Tibial artery (tissue), 4 donors: ENCODE measurements around the gene DNAJA3.

Experiments used
- DNase-seq, 2 donors: peaks; one replicate each; pipeline ENCODE4 v3.0.0-alpha.2; 2019
- H3K27ac ChIP-seq, 2 donors: fragments of 200-600 bp; sonication (generic) in 1 of 2; 1 replicate in 1 of 2; 2 replicates in 1 of 2; pipeline ENCODE4 v1.5.1; 2018 to 2019; ENCODE audit warnings: mild to moderate bottlenecking in 1 of 2
- H3K27me3 ChIP-seq, 2 donors: fragments of 200-600 bp; sonication (generic) in 1 of 2; one replicate each; pipeline versions ENCODE4 v1.5.1 to v1.6.0; 2016 to 2019
- H3K36me3 ChIP-seq, 3 donors: fragments of 200-600 bp; sonication (generic) in 2 of 3; one replicate each; pipeline ENCODE4 v1.5.1; 2016 to 2019; ENCODE audit warnings: mild to moderate bottlenecking in 2 of 3
- H3K4me1 ChIP-seq, 4 donors: fragments of 200-600 bp; sonication (generic) in 2 of 4; 1 replicate in 3 of 4; 2 replicates in 1 of 4; pipeline ENCODE4 v1.5.1; 2016 to 2019
- H3K4me3 ChIP-seq, 2 donors: fragments of 200-600 bp; sonication (generic) in 1 of 2; 1 replicate in 1 of 2; 2 replicates in 1 of 2; pipeline ENCODE4 v1.5.1; 2018 to 2019; ENCODE audit warnings: mild to moderate bottlenecking in 2 of 2
- H3K9me3 ChIP-seq, 3 donors: fragments of 200-600 bp; sonication (generic) in 1 of 3; one replicate each; pipeline ENCODE4 v1.5.1; 2016 to 2019
- intact Hi-C: fragments of 100-400 bp; cut with DNase I; formaldehyde crosslinking; loops from one replicate; pipeline ENCODE4 v1.15.0; 2023; ENCODE audit warnings: low total_unique reads
- TF ChIP-seq, protein P1 (sequence below), 2 experiments: fragments of 200-600 bp in 1 of 2; fragments of 450-650 bp in 1 of 2; IDR thresholded peaks; one replicate each; pipeline ENCODE4 v1.5.1; 2017 to 2019; ENCODE audit warnings: antibody characterized with exemption in 2 of 2, mild to moderate bottlenecking in 1 of 2, moderate library complexity in 1 of 2

Gene DNAJA3

DNA sequence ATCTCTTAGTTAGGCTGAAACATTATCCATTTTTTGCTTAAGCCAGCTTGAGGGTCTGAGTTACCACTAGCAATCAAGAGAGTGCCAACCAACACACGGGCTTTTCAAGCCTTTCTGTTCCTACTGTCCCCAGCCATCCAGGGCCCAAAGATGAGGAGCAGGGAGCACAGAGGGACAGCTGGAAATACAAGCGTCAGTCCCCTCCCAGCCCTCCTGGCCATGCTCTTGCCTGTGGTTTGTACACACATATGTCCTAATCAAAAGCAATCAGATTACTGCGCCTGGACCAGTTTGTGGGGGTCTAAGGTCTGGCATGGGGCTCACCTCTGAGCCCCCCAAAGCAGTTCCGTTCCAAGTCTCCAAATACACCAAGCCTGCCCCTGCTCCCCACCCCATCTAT, 12.8 kb upstream of the DNAJA3 start:
- Histone ChIP-seq H3K4me3 (no peak overlapping the region), H3K4me1 (peaks cover 0 to 24% (median 17%) of the 10 kb centered on the region in 4 donors), H3K9me3 (no peaks in the 10 kb centered on the region), H3K27ac (no peak overlapping the region), H3K36me3 (peaks cover 0 to 25% (median 17%) of the 10 kb centered on the region in 3 donors), H3K27me3 (no peaks in the 10 kb centered on the region)
- intact Hi-C loops = no loop called here
- DNase-seq = no peak
- TF ChIP-seq, protein P1, sequence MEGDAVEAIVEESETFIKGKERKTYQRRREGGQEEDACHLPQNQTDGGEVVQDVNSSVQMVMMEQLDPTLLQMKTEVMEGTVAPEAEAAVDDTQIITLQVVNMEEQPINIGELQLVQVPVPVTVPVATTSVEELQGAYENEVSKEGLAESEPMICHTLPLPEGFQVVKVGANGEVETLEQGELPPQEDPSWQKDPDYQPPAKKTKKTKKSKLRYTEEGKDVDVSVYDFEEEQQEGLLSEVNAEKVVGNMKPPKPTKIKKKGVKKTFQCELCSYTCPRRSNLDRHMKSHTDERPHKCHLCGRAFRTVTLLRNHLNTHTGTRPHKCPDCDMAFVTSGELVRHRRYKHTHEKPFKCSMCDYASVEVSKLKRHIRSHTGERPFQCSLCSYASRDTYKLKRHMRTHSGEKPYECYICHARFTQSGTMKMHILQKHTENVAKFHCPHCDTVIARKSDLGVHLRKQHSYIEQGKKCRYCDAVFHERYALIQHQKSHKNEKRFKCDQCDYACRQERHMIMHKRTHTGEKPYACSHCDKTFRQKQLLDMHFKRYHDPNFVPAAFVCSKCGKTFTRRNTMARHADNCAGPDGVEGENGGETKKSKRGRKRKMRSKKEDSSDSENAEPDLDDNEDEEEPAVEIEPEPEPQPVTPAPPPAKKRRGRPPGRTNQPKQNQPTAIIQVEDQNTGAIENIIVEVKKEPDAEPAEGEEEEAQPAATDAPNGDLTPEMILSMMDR (IDR thresholded peaks at IDR 0.05) = no peak

DNA sequence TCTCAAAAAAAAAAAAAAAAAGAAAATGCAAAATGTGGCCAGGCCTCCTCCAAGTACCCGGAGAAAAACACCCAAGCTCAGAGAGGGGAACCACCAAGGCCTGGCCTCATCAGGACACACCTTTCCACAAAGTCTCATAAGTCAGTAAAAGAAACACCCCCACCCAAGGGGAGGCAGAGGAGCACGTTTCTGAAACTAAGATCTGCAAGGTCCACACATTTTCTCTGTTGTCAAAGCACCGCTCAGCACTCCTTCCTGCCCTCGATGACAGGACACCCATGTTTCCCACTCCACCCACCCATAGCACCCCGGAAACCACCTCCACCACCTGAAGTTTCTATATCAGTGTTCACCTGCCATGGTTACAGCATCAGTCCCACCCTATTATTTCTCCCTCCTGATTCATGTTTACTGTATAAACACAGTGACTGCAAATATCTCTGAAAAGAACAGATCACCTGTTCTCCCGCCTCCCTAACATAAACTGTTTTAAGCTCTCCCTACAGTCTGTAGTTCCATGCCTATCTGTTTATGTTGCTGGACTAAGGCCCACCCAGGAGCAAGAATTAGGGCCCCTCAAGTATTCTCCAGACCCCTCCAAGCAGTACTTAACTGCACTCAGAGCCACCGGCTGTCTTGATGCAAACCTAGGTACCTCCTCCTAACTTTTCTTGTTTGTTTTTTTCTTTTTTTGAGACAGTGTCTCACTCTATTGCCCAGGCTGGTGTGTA, 11.3 kb upstream of the DNAJA3 start:
- no peak overlapping the region for H3K4me3 ChIP-seq
- intact Hi-C loops = no loop called here
- TF ChIP-seq, protein P1 (IDR thresholded peaks at IDR 0.05) = no peak
- H3K9me3 ChIP-seq = no peaks in the 10 kb centered on the region
- no peak for DNase-seq
- peaks cover 0 to 15% (median 7%) of the 10 kb centered on the region in 3 donors for H3K36me3 ChIP-seq
- H3K27me3 ChIP-seq = no peaks in the 10 kb centered on the region
- peaks cover 0 to 24% (median 17%) of the 10 kb centered on the region in 4 donors for H3K4me1 ChIP-seq
- no peak overlapping the region for H3K27ac ChIP-seq

DNA sequence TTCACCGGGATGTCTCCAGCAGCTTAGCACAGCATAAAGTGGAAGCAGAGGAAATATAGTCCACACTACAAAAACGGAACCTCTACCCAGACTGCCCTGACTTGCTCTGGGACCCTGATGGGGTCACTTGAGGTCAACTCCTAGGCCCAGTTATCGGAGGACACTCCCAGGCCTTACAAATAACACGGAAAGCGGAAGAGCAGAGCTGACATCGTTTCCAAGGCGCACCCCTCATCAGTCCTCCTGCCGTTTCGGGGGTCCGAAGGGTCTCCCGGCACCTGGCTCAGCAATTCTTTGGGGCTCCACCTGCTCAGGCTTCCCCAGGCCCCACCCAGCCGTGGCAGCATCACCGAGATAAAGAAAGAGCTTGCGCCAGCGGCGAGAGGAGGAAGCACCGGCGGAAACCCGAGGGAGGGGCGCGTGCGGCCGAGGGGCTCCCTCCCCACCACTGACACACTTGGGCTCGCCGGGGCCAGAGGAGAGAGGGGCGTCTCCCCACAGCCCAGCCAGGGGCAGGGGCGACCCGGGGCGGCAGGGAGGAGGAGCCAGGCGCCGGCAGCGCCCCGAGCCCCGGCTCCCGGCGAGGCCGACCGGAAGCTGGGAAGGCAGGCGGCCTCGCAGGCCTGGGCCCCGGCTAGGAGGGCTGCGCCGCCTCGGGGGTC, 10.0 kb upstream of the DNAJA3 start:
- intact Hi-C loops = no loop called here
- peak; percentile 60 to 76 for DNase-seq
- peak overlapping the region; percentile 71 to 74 for H3K27ac ChIP-seq
- TF ChIP-seq, protein P1 (IDR thresholded peaks at IDR 0.05) = no peak
- peak overlapping the region; percentile 73 to 94 for H3K4me3 ChIP-seq
- H3K4me1 ChIP-seq = peaks cover 0 to 20% (median 15%) of the 10 kb centered on the region in 4 donors
- H3K9me3 ChIP-seq = no peaks in the 10 kb centered on the region
- H3K27me3 ChIP-seq = no peaks in the 10 kb centered on the region
- H3K36me3 ChIP-seq = peaks cover 0 to 8% (median 7%) of the 10 kb centered on the region in 3 donors

DNA sequence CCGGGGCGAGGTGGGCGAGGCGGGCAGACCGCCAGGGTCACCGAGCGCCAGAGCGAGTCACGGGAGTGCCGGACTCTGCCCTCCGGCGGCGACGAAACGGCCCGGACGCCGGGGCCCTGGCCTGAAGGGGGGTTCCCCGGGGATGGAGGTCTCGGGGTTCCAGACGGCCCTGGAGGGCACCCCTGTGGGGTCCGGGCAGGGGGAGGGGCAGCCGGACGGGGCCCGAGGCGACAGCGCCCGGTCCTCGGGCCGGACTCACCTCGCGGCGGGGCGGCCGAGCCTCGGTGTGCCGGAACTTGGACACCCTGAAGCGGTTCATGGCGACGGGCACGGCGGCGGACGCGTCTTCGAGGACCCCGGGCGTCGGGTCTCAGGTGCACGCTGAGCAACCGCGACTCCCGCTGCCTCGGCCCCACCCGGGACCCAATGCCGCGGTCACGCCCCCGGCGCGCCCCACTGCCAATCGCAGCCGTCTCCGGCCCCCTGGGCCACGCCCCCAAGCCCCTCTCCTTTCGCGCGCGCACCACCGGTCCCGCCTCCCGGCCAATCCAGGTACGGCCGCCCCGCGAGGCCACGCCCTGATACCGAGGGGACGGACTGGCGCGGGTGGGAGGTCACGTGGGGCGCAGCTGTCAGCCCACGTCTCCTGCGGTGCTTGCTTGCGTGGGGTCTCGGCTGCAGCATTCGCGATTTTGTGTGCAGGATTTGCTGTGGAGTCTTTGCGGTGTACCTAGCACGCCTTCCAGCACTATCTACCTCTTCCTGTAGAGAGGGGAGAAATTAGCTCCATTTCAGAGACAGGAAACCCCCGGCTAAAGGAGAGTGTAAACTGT, 9.3 kb upstream of the DNAJA3 start, which contains the start of gene CORO7:
Gene CORO7, minus strand, starts transcription at position 397 of the 833 bp plus-strand sequence. Its CDS starts 78 bp downstream, at position 319.
- Histone ChIP-seq H3K4me3 (peak within 1 kb of the TSS; percentile 73 to 94), H3K36me3 (peaks cover 0 to 8% (median 7%) of the 10 kb centered on the region in 3 donors), H3K9me3 (no peaks in the 10 kb centered on the region), H3K27me3 (no peaks in the 10 kb centered on the region), H3K27ac (peak within 1 kb of the TSS; percentile 71 to 74), H3K4me1 (peaks cover 0 to 17% (median 14%) of the 10 kb centered on the region in 4 donors)
- DNase-seq = peak; percentile 95 to 98
- TF ChIP-seq, protein P1 (IDR thresholded peaks at IDR 0.05) = peak in 1 of 2 experiments; percentile 48
- intact Hi-C loops = no loop called here

DNA sequence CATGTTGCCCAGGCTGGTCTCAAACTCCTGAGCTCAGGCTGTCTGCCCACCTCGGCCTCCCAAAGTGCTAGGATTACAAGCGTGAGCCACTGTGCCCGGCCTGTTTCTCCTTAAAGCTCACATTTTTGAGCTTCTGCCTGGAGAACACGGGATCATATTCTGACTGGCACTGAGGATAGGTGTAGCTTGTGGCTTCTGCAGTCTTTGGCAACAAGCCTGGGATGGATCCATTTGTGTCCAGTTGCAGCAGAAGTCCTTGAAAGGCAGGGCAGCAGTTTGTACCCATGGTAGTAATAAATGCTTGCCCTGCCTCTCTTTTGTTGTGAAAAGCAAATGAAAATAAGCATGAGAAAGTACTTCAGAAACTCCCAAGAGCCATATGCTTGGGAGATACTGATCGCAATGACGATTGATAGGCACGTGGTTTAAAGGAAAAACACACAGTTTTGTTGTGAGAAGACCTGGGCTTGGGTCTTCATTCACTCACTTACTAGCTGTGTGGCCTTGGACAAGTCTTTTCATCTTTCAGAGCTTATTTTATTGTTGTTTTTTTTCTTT, 6.2 kb upstream of the DNAJA3 start:
- Histone ChIP-seq H3K27ac (no peak overlapping the region), H3K36me3 (no peaks in the 10 kb centered on the region), H3K9me3 (no peaks in the 10 kb centered on the region), H3K4me3 (no peak overlapping the region), H3K27me3 (no peaks in the 10 kb centered on the region), H3K4me1 (peaks cover 0 to 17% (median 14%) of the 10 kb centered on the region in 4 donors)
- intact Hi-C loops = no loop called here
- DNase-seq = no peak
- TF ChIP-seq, protein P1 (IDR thresholded peaks at IDR 0.05) = no peak
